ENCODE results near the gene CANT1. TPM values are rescaled to one million over a fixed set of nuclear protein-coding genes. Genes with fewer than 3 reads are reported as not detected.

Gene CANT1
- total and polyA plus RNA-seq, 9 of the 15 experiments (the other 6 are each of a cell fraction or from before 2014, with no cell fraction given): 2.7 to 66.4 (median 22.5) TPM

DNA sequence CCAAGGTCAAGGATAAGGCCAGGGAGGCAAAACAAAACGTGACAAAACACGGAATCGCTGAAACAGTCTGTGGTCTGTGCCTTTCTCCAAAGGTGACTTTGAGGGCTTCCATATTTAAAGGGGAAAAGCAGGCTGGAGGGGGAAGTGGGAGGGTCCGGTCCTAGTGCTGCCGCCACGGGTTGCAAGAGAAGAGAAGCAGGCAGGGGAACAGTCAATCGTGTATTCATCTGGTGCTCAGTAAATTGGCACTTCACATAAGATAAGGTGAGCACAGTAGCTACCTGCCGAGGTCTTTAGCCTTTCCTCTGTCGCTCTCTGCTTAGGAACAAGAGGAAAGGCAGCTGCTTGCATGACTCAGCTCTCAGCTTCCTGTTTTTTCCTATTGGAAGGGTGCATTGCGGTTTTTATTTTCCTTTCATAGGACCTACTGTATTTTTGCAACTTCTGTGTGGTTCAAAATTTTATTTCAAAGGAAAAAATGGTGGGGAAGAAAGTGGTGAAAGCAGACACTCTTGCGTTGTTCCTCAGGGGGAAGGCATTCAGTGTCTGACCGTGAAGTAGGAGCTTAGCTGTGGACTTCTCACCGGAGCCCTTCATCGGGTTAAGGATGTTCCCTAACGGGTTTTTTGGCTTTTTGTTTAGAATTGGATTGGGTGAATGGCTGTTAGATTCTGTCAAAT is 22.8 kb downstream of the CANT1 start (continued):
- TF ChIP-seq, protein P1, sequence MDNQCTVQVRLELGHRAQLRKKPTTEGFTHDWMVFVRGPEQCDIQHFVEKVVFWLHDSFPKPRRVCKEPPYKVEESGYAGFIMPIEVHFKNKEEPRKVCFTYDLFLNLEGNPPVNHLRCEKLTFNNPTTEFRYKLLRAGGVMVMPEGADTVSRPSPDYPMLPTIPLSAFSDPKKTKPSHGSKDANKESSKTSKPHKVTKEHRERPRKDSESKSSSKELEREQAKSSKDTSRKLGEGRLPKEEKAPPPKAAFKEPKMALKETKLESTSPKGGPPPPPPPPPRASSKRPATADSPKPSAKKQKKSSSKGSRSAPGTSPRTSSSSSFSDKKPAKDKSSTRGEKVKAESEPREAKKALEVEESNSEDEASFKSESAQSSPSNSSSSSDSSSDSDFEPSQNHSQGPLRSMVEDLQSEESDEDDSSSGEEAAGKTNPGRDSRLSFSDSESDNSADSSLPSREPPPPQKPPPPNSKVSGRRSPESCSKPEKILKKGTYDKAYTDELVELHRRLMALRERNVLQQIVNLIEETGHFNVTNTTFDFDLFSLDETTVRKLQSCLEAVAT (IDR thresholded peaks at IDR 0.05): no peak; a peak in 1 of 4 replicates
- TF ChIP-seq, protein P2, sequence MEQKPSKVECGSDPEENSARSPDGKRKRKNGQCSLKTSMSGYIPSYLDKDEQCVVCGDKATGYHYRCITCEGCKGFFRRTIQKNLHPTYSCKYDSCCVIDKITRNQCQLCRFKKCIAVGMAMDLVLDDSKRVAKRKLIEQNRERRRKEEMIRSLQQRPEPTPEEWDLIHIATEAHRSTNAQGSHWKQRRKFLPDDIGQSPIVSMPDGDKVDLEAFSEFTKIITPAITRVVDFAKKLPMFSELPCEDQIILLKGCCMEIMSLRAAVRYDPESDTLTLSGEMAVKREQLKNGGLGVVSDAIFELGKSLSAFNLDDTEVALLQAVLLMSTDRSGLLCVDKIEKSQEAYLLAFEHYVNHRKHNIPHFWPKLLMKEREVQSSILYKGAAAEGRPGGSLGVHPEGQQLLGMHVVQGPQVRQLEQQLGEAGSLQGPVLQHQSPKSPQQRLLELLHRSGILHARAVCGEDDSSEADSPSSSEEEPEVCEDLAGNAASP (IDR thresholded peaks at IDR 0.05): no peak
- TF ChIP-seq SLC30A9 (CRISPR knock-in tag; IDR thresholded peaks at IDR 0.05): no peak
- TF ChIP-seq ZNF212 (CRISPR knock-in tag; IDR thresholded peaks at IDR 0.05): 0 out of 2 replicates have a peak, but pooled peaks have one; percentile 47
- TF ChIP-seq CREM (IDR thresholded peaks at IDR 0.05; ENCODE audit: low read depth): no peak
- TF ChIP-seq, protein P3, sequence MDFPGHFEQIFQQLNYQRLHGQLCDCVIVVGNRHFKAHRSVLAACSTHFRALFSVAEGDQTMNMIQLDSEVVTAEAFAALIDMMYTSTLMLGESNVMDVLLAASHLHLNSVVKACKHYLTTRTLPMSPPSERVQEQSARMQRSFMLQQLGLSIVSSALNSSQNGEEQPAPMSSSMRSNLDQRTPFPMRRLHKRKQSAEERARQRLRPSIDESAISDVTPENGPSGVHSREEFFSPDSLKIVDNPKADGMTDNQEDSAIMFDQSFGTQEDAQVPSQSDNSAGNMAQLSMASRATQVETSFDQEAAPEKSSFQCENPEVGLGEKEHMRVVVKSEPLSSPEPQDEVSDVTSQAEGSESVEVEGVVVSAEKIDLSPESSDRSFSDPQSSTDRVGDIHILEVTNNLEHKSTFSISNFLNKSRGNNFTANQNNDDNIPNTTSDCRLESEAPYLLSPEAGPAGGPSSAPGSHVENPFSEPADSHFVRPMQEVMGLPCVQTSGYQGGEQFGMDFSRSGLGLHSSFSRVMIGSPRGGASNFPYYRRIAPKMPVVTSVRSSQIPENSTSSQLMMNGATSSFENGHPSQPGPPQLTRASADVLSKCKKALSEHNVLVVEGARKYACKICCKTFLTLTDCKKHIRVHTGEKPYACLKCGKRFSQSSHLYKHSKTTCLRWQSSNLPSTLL (IDR thresholded peaks at IDR 0.05): no peak
- TF ChIP-seq L3MBTL2 (IDR thresholded peaks at IDR 0.05): no peak
